ENCODE data around the gene MEA1. TPM values are rescaled to one million over a fixed set of nuclear protein-coding genes. Genes with fewer than 3 reads are reported as not detected.
"Not testable (repeated sequence)": the region's sequence is repeated elsewhere in the genome, so short reads cannot be mapped to it uniquely, and the experiment has no call there.

Gene MEA1
- total RNA-seq, 4 donors from 2014 or later = 51.5 to 71.2 (median 62.8) TPM

DNA sequence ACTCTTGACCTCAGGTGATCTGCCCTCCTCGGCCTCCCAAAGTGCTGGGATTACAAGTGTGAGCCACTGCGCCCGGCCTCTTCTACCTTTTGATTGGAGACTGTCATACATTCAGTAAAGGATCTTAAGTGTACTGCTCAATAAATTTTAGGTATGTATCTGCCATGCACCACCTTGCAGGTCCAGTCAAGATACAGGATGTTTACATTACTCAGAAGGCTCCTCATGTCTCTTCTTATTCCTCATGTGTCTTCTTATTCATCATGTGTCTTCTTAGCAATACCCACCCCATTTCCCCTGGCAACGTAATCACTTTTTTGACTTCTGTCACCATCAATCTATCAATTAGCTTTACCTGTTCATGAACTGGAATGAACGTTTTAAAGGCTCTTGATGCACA is 7.9 kb downstream of the MEA1 start:
- Histone ChIP-seq H3K27ac (replicated peaks in 1 of 4) (no peak overlapping the region), H3K36me3 (peaks cover 34 to 74% (median 58%) of the 10 kb centered on the region in 4 donors), H3K27me3 (no peaks in the 10 kb centered on the region), H3K9me3 (no peaks in the 10 kb centered on the region), H3K4me3 (no peak overlapping the region), H3K4me1 (no peaks in the 10 kb centered on the region)
- 90% methylated on average over 5 of the region's 5 CpGs for WGBS
- intact Hi-C loops (cut with DNase I) = no loop called here
- TF ChIP-seq POLR2AphosphoS5 (IDR thresholded peaks at IDR 0.05) = no peak
- TF ChIP-seq, protein P1, sequence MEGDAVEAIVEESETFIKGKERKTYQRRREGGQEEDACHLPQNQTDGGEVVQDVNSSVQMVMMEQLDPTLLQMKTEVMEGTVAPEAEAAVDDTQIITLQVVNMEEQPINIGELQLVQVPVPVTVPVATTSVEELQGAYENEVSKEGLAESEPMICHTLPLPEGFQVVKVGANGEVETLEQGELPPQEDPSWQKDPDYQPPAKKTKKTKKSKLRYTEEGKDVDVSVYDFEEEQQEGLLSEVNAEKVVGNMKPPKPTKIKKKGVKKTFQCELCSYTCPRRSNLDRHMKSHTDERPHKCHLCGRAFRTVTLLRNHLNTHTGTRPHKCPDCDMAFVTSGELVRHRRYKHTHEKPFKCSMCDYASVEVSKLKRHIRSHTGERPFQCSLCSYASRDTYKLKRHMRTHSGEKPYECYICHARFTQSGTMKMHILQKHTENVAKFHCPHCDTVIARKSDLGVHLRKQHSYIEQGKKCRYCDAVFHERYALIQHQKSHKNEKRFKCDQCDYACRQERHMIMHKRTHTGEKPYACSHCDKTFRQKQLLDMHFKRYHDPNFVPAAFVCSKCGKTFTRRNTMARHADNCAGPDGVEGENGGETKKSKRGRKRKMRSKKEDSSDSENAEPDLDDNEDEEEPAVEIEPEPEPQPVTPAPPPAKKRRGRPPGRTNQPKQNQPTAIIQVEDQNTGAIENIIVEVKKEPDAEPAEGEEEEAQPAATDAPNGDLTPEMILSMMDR (IDR thresholded peaks at IDR 0.05) = no peak
- no peak for TF ChIP-seq POLR2A (IDR thresholded peaks at IDR 0.05; ENCODE audit: low read depth)
- no peak for DNase-seq (ENCODE audit: extremely low spot score)

DNA sequence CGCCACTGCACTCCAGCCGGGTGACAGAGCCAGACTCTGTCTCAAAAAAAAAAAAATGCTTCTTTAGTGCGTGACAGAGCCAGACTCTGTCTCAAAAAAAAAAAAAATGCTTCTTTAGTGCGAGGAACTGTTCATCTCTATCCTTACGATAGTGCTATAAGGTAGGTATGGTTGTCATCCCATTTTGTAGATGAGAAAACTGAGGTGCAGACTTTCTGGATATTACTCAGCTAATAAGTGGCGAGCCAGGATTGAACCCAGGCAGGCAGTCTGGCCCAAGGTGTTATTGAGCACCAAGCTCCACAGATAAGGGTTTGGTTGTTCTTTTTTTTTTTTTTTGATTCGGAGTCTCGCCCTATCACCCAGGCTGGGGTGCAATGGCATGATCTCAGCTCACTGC is 11.9 kb downstream of the MEA1 start:
- Histone ChIP-seq H3K27me3 (no peaks in the 10 kb centered on the region), H3K4me1 (no peaks in the 10 kb centered on the region), H3K4me3 (no peak overlapping the region), H3K36me3 (peaks cover under 1 to 40% (median 21%) of the 10 kb centered on the region in 4 donors), H3K9me3 (no peaks in the 10 kb centered on the region), H3K27ac (replicated peaks in 1 of 4) (no peak overlapping the region)
- intact Hi-C loops (cut with DNase I) = no loop called here
- no peak for DNase-seq (ENCODE audit: extremely low spot score)
- TF ChIP-seq, protein P1 (IDR thresholded peaks at IDR 0.05) = no peak
- TF ChIP-seq POLR2AphosphoS5 (IDR thresholded peaks at IDR 0.05) (no peak), EP300 (IDR thresholded peaks at IDR 0.05) (no peak), POLR2A (IDR thresholded peaks at IDR 0.05; ENCODE audit: low read depth) (no peak)
- WGBS = 93% methylated on average over 8 of the region's 8 CpGs

DNA sequence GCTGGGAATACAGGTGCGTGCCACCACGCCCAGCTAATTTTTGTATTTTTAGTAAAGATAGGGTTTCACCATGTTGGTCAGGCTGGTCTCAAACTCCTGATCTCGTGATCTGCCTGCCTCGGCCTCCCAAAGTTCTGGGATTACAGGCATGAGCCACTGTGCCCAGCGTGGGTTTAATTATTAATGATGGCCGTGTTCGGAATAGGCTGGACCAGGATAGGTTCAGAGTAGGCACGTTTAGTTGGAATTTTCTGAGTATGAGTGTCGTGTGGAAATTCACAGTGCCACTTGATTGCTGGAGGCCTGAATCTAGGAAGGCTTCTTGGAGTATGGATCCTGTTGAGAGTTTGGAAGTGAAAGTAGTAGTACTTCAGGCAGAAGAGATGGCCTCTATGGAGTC is 15.5 kb downstream of the MEA1 start:
- intact Hi-C loops (cut with DNase I); H3K4me1 ChIP-seq; H3K27me3 ChIP-seq; DNase-seq (ENCODE audit: extremely low spot score); H3K9me3 ChIP-seq; H3K27ac ChIP-seq (replicated peaks in 1 of 4); H3K4me3 ChIP-seq: not testable (repeated sequence)
- peaks cover 0 to 34% (median 17%) of the 10 kb centered on the region in 4 donors for H3K36me3 ChIP-seq
- WGBS = 92% methylated on average over 6 of the region's 9 CpGs

DNA sequence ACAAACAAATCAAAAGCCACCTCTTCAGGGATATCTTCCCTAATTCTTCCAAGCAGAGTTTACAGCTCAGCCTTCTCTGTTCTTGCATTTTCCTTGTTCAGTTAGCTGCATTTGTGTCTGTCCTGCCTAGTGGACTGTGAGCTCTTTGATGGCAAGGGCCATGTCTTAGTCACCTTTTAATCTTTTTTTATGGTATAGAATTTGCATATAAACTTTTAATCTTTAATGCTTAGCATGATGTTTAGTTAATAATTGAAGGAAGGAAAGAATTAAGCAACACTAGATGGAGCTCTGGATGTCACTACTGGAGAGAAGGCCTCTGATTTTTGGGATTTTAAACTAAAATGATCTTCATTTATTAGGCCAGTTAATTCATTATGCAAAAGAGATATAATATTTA is 17.2 kb downstream of the MEA1 start:
- peaks cover 0 to 31% (median 17%) of the 10 kb centered on the region in 4 donors for H3K36me3 ChIP-seq
- H3K9me3 ChIP-seq = no peaks in the 10 kb centered on the region
- H3K27ac ChIP-seq (replicated peaks in 1 of 4) = no peak overlapping the region
- no peaks in the 10 kb centered on the region for H3K4me1 ChIP-seq
- TF ChIP-seq EP300 (IDR thresholded peaks at IDR 0.05) (no peak), POLR2AphosphoS5 (IDR thresholded peaks at IDR 0.05) (no peak), POLR2A (IDR thresholded peaks at IDR 0.05; ENCODE audit: low read depth) (no peak)
- TF ChIP-seq, protein P1 (IDR thresholded peaks at IDR 0.05) = no peak
- H3K27me3 ChIP-seq = no peaks in the 10 kb centered on the region
- intact Hi-C loops (cut with DNase I) = no loop called here
- no peak for DNase-seq (ENCODE audit: extremely low spot score)
- H3K4me3 ChIP-seq = no peak overlapping the region

DNA sequence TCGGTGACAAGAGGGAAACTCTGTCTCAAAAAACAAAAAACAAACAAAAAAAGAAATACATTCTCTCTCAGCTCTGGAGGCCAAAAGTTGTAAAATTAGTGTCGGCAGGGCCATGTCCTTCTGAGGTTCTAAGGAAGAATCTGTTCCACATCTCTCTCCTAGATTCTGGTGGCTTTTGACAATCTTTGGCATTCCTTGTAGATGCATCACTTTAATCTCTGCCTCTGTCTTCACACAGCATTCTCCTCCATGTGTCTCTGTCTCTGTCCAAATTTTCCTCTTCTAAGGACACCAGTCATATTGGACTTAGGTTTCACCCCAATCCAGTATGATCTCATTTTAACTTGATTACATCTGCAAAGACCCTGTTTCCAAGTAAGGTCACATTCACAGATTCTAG is 20.3 kb downstream of the MEA1 start:
- DNase-seq (ENCODE audit: extremely low spot score) = no peak
- Histone ChIP-seq H3K36me3 (peaks cover 10 to 54% (median 35%) of the 10 kb centered on the region in 4 donors), H3K9me3 (no peaks in the 10 kb centered on the region), H3K27me3 (no peaks in the 10 kb centered on the region), H3K4me3 (no peak overlapping the region), H3K27ac (replicated peaks in 1 of 4) (no peak overlapping the region), H3K4me1 (peaks cover 5 to 15% (median 6%) of the 10 kb centered on the region in 4 donors)
- WGBS = 89% methylated on average over 2 of the region's 2 CpGs
- intact Hi-C loops (cut with DNase I) = no loop called here
- no peak for TF ChIP-seq POLR2A (IDR thresholded peaks at IDR 0.05; ENCODE audit: low read depth)
- no peak for TF ChIP-seq EP300 (IDR thresholded peaks at IDR 0.05)
- TF ChIP-seq, protein P1 (IDR thresholded peaks at IDR 0.05) = no peak
- TF ChIP-seq POLR2AphosphoS5 (IDR thresholded peaks at IDR 0.05) = no peak

Data from esophagus muscularis mucosa (tissue), 4 donors.